ENCODE results near the gene HPCAL1. TPM values are rescaled to one million over a fixed set of nuclear protein-coding genes. Genes with fewer than 3 reads are reported as not detected.

The HPCAL1 gene
- total RNA-seq, 4 donors from 2014 or later, result 18.6 to 59.5 (median 37.1) TPM

- TF ChIP-seq, protein P1, sequence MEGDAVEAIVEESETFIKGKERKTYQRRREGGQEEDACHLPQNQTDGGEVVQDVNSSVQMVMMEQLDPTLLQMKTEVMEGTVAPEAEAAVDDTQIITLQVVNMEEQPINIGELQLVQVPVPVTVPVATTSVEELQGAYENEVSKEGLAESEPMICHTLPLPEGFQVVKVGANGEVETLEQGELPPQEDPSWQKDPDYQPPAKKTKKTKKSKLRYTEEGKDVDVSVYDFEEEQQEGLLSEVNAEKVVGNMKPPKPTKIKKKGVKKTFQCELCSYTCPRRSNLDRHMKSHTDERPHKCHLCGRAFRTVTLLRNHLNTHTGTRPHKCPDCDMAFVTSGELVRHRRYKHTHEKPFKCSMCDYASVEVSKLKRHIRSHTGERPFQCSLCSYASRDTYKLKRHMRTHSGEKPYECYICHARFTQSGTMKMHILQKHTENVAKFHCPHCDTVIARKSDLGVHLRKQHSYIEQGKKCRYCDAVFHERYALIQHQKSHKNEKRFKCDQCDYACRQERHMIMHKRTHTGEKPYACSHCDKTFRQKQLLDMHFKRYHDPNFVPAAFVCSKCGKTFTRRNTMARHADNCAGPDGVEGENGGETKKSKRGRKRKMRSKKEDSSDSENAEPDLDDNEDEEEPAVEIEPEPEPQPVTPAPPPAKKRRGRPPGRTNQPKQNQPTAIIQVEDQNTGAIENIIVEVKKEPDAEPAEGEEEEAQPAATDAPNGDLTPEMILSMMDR (IDR thresholded peaks at IDR 0.05; ENCODE audit: low read depth), result no peak
Observed at GRCh38 chr2:10272464-10272863, 30.2 kb upstream of the HPCAL1 start.

GRCh38 chr2:10273215-10274175 lies 29.2 kb upstream of the HPCAL1 start:
- TF ChIP-seq, protein P1 (IDR thresholded peaks at IDR 0.05; ENCODE audit: low read depth), result no peak

GRCh38 chr2:10274376-10274775 lies 28.3 kb upstream of the HPCAL1 start:
- TF ChIP-seq, protein P1 (IDR thresholded peaks at IDR 0.05; ENCODE audit: low read depth), result no peak

DNA sequence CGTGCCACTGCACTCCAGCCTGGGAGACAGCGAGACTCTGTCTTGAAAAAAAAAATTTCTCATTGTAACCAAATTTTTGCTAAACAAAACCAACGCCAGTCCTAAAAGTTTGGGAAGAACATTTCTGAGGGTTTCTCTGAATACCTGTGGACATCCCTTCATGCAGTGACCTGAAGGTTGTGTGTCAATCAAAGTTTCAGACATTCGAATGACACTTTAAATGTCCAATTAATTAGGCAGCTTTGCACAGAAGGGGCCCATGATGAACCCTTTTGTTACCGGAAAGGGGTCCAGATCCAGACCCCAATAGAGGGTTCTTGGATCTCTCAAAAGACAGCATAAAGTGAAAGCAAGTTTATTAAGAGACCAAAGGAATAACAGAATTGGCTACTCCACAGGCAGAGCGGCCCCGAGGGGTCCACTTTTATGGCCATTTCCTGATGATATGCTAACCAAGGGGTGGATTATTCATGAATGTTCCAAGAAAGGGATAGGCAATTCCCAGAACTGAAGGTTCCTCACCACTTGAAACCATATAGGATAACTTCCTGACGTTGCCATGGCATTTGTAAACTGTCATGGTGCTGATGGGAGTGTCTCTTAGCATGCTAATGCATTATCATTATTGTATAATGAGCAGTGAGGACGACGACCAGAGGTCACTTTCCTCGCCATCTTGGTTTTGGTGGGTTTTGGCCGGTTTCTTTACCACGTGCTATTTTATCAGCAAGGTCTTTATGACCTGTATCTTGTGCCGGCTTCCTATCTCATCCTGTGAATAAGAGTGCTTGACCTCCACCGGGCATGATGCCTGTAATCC lies 27.5 kb upstream of the HPCAL1 start:
- TF ChIP-seq, protein P1 (IDR thresholded peaks at IDR 0.05; ENCODE audit: low read depth), result no peak

- TF ChIP-seq, protein P1 (IDR thresholded peaks at IDR 0.05; ENCODE audit: low read depth), result no peak
Observed at GRCh38 chr2:10276481-10277292, 26.0 kb upstream of the HPCAL1 start.

DNA sequence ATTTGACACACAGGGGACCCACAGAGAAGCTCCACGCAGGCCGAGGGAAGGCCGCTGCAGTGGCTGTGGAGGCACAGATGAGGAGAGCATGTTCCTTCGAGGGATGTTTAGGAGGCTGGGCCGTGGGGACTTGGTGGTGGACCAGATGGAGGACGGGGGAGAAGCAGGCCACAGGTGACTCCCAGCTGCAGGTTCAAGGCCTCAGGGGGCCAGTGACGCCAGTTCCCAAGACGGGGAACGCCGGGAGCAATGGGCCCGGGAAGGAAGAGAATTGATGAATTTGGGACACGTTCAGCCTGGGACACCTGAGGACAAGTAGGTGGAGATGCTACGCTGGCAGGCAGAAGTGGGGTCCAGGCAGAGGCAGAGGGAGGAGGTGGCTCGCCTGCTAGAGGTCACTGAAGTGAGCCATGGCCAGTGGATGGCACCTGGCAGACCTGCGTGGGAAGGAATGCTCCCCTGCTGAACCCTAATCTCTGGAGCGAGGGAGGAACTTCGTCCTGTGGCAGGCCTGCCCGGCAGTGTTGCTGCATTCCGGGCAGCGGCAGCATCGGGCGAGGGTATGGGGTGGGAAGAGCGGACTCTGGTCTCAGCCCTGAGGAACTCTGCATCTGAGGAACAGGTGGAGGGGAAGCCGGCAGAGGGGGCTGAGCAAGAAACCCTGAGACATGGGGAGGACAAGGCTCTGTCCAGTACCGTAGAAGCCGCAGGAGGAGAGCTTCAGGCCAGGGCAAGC lies 25.2 kb upstream of the HPCAL1 start:
- TF ChIP-seq, protein P1 (IDR thresholded peaks at IDR 0.05; ENCODE audit: low read depth), result no peak

Measured in subcutaneous adipose tissue (tissue), 4 donors.